Naive B cell (primary cell): ENCODE results near the gene CTSL. TPM values are rescaled to one million over a fixed set of nuclear protein-coding genes. Genes with fewer than 3 reads are reported as not detected.

Source experiments
- ATAC-seq, 2 donors: fragments of 150-1000 bp; cut with Tn5 transposase; 2 replicates each; pipeline ENCODE4 v1.10.0; 2021; ENCODE audit warnings: low read depth in 2 of 2, mild to moderate bottlenecking in 2 of 2, moderate library complexity in 2 of 2
- DNase-seq: peaks from one replicate; pipeline ENCODE4 v3.0.0; 2022
- H3K27ac Mint-ChIP-seq, 6 donors: one replicate each; pipeline ENCODE4 v1.8.0; 2020 to 2022; ENCODE audit warnings: mild to moderate bottlenecking in 6 of 6, mixed read lengths in 6 of 6, moderate library complexity in 5 of 6, inconsistent platforms in 2 of 6
- H3K27me3 Mint-ChIP-seq, 3 donors: one replicate each; pipeline ENCODE4 v1.8.0; 2021 to 2022; ENCODE audit warnings: mixed read lengths in 3 of 3, mild to moderate bottlenecking in 1 of 3
- H3K36me3 Mint-ChIP-seq, 2 donors: one replicate each; pipeline ENCODE4 v1.8.0; 2020 to 2022; ENCODE audit warnings: mixed read lengths in 2 of 2, inconsistent platforms in 1 of 2, mild to moderate bottlenecking in 1 of 2
- H3K4me1 Mint-ChIP-seq, 3 donors: one replicate each; pipeline ENCODE4 v1.8.0; 2020 to 2022; ENCODE audit warnings: mixed read lengths in 3 of 3, inconsistent platforms in 1 of 3, mild to moderate bottlenecking in 1 of 3, moderate library complexity in 1 of 3
- H3K4me3 Mint-ChIP-seq, 8 donors: one replicate each; pipeline ENCODE4 v1.8.0; 2020 to 2022; ENCODE audit warnings: mild to moderate bottlenecking in 8 of 8, mixed read lengths in 8 of 8, moderate library complexity in 8 of 8, inconsistent platforms in 2 of 8
- H3K9me3 Mint-ChIP-seq, 7 donors: one replicate each; pipeline ENCODE4 v1.8.0; 2020 to 2022; ENCODE audit warnings: mixed read lengths in 7 of 7, mild to moderate bottlenecking in 5 of 7, inconsistent platforms in 2 of 7, moderate library complexity in 1 of 7
- polyA plus RNA-seq, 6 donors: library from polyadenylated mRNA; unstranded; fragments of 300-500 nt; fragmentation: Illumina TruSeq; gene quantifications; one replicate each; pipeline ENCODE4 v1.2.3, GENCODE V29; 2021; ENCODE audit warnings: low read depth in 6 of 6

Gene CTSL
- polyA plus RNA-seq, 6 donors from 2014 or later = 0.43 TPM; not detected in 5

DNA sequence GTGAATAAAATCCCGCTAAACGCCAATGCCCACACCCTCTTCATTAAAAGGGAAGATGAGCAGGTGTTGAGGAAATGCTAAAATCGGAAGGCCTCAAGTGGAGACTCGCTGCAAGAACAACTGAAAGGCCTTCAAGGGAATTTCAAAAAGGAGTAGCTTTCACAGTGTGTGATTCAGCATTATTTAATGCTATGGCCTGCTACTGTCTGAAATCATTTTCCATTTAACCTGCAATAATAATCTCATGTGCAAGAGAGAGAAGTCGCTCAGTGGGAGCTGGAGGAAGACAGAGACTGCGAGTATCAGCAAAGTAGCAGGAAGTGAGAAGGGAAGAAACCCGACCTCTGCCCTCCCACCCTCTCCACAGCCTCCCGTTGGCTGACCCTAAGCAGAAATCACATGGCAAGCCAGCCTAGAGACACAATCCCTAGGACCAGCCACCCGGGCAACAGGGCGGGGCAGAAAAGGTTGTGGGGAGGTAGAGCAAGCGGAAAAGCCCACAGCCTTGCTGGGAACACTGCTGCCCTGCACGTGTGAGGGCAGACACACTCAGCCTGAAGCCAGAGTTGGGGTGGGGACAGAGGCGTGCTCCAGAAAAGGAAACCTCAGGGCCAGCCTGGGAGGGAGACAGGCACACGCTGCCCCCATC is 39.9 kb upstream of the CTSL start:
- peak overlapping the region in 1 of 6 donors; percentile 42 for H3K27ac Mint-ChIP-seq

DNA sequence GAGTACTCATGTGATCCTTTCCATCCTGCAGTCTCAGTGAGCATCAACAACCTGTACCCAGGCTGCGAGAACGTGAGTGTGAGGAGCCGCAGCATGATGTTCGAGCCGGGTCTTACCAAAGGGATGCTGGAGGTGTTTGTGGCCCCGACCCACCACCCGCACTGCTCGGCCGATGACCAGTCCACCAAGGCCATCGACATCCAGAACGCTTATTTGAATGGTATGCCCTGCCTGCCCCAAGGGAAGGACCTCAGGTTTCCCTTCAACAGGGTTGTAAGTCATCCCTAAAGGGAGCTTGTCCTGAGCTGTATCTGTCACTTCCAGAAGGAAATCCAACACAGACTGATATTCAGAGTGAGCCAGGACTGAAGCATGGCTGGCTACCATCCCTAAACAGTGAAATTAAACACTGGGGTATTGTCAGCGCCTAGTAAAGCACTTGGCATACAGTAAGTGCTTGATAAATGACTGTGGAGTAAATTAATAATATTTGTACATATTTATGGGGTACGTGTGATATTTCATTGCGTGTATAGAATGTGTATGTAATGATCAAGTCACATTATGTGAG is 39.3 kb upstream of the CTSL start:
- peaks cover 8 to 11% (median 9%) of the 10 kb centered on the region in 3 donors for H3K4me1 Mint-ChIP-seq
- no peaks in the 10 kb centered on the region for H3K27me3 Mint-ChIP-seq
- peaks cover 0 to 15% (median 3%) of the 10 kb centered on the region in 7 donors for H3K9me3 Mint-ChIP-seq
- peak overlapping the region in 1 of 8 donors; percentile 33 for H3K4me3 Mint-ChIP-seq
- ATAC-seq = no peak
- no peaks in the 10 kb centered on the region for H3K36me3 Mint-ChIP-seq
- H3K27ac Mint-ChIP-seq = no peak overlapping the region
- no peak for DNase-seq

More for the DNA sequence above, 39.9 kb upstream of the CTSL start:
- H3K4me3 Mint-ChIP-seq = peak overlapping the region in 1 of 8 donors; percentile 5
- peaks cover 8 to 11% (median 9%) of the 10 kb centered on the region in 3 donors for H3K4me1 Mint-ChIP-seq
- no peaks in the 10 kb centered on the region for H3K36me3 Mint-ChIP-seq
- no peaks in the 10 kb centered on the region for H3K27me3 Mint-ChIP-seq
- no peak for DNase-seq
- peaks cover 0 to 12% (median 0%) of the 10 kb centered on the region in 7 donors for H3K9me3 Mint-ChIP-seq
- ATAC-seq = no peak

DNA sequence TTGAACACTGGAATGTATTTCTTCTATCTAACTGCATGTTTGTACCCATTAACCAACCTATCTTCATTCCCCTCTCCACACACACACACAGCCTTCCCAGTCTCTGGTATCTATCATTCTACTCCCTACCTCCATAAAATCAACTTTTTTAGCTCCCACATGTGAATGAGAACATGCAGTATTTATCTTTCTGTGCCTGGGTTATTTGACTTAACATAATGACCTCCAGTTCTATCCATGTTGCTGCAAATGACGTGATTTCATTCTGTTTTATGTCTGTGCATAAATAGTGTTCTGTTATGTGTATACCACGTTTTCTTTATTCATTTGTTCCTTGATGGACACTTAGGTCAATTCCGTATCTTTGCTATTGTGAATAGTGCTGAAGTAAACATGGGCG is 38.7 kb upstream of the CTSL start:
- H3K9me3 Mint-ChIP-seq = peaks cover 0 to 21% (median 3%) of the 10 kb centered on the region in 7 donors
- H3K27ac Mint-ChIP-seq = no peak overlapping the region
- ATAC-seq (no peak), DNase-seq (no peak)
- no peaks in the 10 kb centered on the region for H3K36me3 Mint-ChIP-seq
- H3K4me1 Mint-ChIP-seq = peaks cover 8 to 11% (median 9%) of the 10 kb centered on the region in 3 donors
- no peak overlapping the region for H3K4me3 Mint-ChIP-seq
- no peaks in the 10 kb centered on the region for H3K27me3 Mint-ChIP-seq

DNA sequence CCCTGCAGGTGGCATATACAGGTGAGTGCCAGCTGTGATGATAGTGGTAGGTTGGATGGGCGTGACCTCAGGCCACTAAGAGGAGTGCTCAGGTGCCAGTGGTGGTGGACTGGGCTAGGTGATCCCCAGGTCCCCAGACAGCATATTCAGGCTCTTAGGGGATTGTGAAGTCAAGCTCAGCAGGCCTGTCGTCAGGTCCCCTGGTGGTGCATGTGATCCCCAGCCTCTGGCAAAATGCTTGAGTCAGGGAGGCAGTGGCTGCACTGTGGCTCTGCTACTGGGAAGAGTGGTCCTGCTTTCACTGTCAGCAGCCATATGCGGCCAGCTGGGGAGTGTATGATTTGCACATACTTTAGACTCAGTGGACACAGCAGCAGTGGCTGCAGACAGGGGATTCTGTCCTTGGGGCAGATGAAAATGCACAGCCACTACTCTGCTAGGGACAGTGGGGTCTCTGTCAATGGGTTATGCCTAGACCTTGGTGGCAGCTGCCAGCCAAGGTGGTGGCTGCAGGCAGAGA is 31.6 kb upstream of the CTSL start:
- ATAC-seq (no peak), DNase-seq (no peak)
- H3K36me3 Mint-ChIP-seq = peaks cover 0 to 8% of the 10 kb centered on the region in 2 donors
- H3K27ac Mint-ChIP-seq = no peak overlapping the region
- H3K9me3 Mint-ChIP-seq = peaks cover 4 to 31% (median 15%) of the 10 kb centered on the region in 7 donors
- no peak overlapping the region for H3K4me3 Mint-ChIP-seq
- H3K4me1 Mint-ChIP-seq = no peaks in the 10 kb centered on the region
- peaks cover 0 to 5% (median 0%) of the 10 kb centered on the region in 3 donors for H3K27me3 Mint-ChIP-seq

DNA sequence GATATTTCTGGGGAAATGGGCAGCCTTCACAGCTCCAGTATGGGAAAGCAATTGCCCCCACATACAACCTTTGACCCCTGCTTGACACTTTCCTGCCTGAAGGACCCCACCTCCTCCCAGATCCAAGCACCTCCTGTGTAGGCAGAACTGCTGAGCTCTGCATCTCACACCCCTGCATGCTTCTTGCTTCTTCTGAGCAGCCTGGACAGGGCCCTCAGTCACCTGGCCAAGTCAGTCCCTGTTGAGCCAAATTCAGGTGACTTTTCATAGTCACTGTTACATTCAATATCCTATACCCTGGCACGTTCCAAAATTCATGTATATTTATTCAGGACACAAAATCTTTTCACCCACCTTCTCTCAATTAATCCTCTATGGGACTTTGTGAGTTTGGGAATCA is 30.4 kb upstream of the CTSL start:
- peak overlapping the region in 1 of 8 donors; percentile 13 for H3K4me3 Mint-ChIP-seq
- DNase-seq = no peak
- no peaks in the 10 kb centered on the region for H3K4me1 Mint-ChIP-seq
- no peak for ATAC-seq
- peaks cover 0 to 5% (median 0%) of the 10 kb centered on the region in 3 donors for H3K27me3 Mint-ChIP-seq
- peaks cover 0 to 8% of the 10 kb centered on the region in 2 donors for H3K36me3 Mint-ChIP-seq
- H3K9me3 Mint-ChIP-seq = peaks cover 4 to 27% (median 15%) of the 10 kb centered on the region in 7 donors
- H3K27ac Mint-ChIP-seq = no peak overlapping the region

DNA sequence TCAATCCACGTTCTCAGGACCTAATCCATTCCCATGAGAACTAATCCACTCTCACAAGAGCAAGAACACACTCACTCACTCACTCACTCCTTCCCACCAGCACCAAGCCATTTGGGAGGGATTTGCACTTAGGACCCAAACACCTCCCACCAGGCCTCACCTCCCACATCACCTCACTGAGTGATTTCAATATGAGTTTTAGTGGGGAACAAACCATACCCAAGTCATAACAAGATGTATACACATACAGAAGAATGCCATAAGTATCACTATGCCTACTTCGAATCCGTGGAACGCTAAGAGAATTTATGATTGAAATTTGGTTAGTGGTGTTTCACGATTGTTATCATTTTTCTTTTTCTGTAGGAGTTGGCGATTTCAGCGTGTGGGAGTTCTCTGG is 29.3 kb upstream of the CTSL start:
- no peaks in the 10 kb centered on the region for H3K4me1 Mint-ChIP-seq
- H3K27ac Mint-ChIP-seq = no peak overlapping the region
- DNase-seq = no peak
- peaks cover 0 to 24% (median 15%) of the 10 kb centered on the region in 7 donors for H3K9me3 Mint-ChIP-seq
- peaks cover 0 to 8% of the 10 kb centered on the region in 2 donors for H3K36me3 Mint-ChIP-seq
- ATAC-seq = no peak
- peaks cover 0 to 5% (median 0%) of the 10 kb centered on the region in 3 donors for H3K27me3 Mint-ChIP-seq
- H3K4me3 Mint-ChIP-seq = no peak overlapping the region

DNA sequence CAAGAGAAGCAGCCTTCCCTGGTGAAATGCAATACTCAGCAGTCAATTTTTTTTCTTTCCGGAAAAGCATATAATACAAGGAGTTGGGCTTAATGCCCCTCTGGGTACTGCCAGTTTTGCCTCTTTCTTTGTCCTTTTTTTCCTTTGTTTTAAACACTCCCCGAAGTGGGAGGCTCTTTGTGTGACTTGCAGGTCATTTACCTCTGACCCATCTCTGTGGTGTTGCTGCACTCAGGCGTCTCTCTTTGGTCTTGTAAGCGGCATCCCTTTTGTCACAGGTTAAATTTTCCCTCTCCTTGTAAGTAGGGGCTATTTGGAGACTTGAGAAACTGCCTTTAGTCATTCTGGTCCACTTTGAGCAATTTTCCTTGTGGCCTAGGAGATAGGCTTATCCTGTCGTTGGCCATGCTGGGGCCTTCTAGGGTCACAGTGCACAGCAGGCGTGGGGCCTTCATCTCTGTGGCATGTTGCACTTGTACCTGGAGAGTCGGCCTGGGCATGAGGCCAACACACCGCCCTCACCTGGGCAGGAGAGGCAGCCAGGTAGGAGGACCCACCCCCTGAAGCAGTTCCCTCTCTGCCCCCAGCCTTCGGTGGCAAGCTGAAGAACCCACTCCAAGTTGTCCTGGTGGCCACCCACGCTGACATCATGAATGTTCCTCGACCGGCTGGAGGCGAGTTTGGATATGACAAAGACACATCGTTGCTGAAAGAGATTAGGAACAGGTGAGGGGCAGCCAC is 27.7 kb upstream of the CTSL start:
- H3K27ac Mint-ChIP-seq = peak overlapping the region in 1 of 6 donors; percentile 27
- H3K9me3 Mint-ChIP-seq = peaks cover 0 to 11% (median 8%) of the 10 kb centered on the region in 7 donors

DNA sequence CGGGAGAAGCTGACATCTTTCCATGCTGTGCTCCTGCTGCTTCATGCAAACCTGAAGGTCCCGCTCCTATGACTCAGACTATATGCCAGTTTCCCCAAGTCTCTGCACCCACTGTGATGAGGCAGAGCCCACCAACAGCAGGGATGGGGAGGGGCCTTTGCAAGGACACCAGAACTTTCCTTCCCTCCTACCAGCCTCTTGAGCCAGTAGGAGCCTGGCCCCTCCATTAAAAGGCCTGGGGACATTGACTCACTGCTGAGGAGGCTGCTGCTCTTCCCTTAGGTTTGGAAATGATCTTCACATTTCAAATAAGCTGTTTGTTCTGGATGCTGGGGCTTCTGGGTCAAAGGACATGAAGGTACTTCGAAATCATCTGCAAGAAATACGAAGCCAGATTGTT is 26.1 kb upstream of the CTSL start:
- H3K36me3 Mint-ChIP-seq = no peaks in the 10 kb centered on the region
- peak overlapping the region in 1 of 6 donors; percentile 83 for H3K27ac Mint-ChIP-seq
- ATAC-seq = no peak
- no peak for DNase-seq
- no peak overlapping the region for H3K4me3 Mint-ChIP-seq
- no peaks in the 10 kb centered on the region for H3K27me3 Mint-ChIP-seq
- no peaks in the 10 kb centered on the region for H3K4me1 Mint-ChIP-seq
- peaks cover 0 to 3% (median 0%) of the 10 kb centered on the region in 7 donors for H3K9me3 Mint-ChIP-seq

More for the DNA sequence above, 27.7 kb upstream of the CTSL start:
- Mint-ChIP-seq H3K36me3 (peaks cover 0 to 8% of the 10 kb centered on the region in 2 donors), H3K27me3 (peaks cover 0 to 5% (median 0%) of the 10 kb centered on the region in 3 donors), H3K4me3 (peak overlapping the region in 1 of 8 donors; percentile 10), H3K4me1 (no peaks in the 10 kb centered on the region)
- ATAC-seq = no peak
- DNase-seq = no peak

DNA sequence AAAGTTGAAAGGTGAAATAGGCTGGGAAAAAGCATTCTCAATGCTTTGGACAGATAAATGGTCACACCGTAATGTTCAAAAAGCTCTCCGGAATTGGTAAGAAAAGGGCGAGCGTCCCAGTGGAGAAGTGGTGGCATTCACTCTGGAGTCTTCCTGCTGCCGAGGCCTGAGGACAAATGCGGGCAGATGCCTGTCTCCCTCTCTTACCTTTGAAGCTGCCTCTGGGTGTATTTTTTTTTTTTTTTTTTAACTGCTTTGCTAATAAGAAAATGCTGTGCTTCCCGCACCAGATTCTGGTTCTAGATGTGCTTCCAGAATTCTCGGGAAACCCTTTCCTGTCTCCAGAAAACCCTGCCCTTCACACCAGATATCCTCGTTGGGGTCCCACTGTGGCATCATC is 24.4 kb upstream of the CTSL start:
- no peaks in the 10 kb centered on the region for H3K27me3 Mint-ChIP-seq
- no peak for ATAC-seq
- no peak overlapping the region for H3K4me3 Mint-ChIP-seq
- H3K27ac Mint-ChIP-seq = no peak overlapping the region
- H3K4me1 Mint-ChIP-seq = no peaks in the 10 kb centered on the region
- H3K9me3 Mint-ChIP-seq = peaks cover 0 to 3% (median 0%) of the 10 kb centered on the region in 7 donors
- DNase-seq = no peak
- H3K36me3 Mint-ChIP-seq = no peaks in the 10 kb centered on the region

DNA sequence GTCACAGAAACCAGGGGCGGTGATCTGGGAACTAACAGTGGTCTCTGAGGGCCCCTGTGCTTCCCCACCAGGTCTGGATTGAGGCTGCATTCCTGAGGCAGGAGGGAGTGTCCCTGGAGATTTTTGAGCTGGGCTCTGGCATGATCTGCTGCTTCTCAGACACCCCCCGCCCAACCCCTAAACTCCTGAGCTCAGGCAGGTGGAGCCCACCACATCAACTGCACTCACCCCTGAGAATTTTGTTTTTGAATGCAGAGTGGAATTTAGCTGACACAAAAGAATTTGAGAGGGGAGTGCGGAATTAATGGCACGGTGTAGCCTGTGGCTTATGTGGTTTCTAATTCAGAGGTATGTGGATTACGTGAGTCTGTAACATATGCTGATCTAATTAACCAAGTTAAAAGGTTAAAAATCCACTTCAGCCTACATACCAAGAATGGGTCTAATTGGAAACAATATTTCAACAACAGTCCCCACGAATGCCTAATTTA is 23.9 kb upstream of the CTSL start:
- H3K27ac Mint-ChIP-seq = no peak overlapping the region

DNA sequence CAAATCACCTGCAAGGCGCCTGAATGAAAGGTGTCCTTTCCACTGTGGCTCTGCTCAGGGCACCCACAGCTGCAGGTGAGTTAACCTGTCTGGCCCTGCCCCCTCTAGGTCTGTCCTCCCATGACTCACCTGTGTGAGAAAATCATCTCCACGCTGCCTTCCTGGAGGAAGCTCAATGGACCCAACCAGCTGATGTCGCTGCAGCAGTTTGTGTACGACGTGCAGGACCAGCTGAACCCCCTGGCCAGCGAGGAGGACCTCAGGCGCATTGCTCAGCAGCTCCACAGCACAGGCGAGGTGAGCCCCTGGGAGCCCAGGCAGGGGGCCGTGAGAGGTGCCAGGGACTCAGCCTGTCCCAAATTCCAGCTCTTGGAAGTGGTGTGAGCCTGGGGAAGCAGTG is 23.0 kb upstream of the CTSL start:
- no peak for DNase-seq
- ATAC-seq = no peak
- Mint-ChIP-seq H3K36me3 (no peaks in the 10 kb centered on the region), H3K4me1 (no peaks in the 10 kb centered on the region), H3K27ac (no peak overlapping the region), H3K27me3 (no peaks in the 10 kb centered on the region), H3K4me3 (no peak overlapping the region), H3K9me3 (peaks cover 0 to 2% (median 0%) of the 10 kb centered on the region in 7 donors)

More for the DNA sequence above, 23.9 kb upstream of the CTSL start:
- no peak for ATAC-seq
- H3K36me3 Mint-ChIP-seq = no peaks in the 10 kb centered on the region
- no peaks in the 10 kb centered on the region for H3K4me1 Mint-ChIP-seq
- no peaks in the 10 kb centered on the region for H3K27me3 Mint-ChIP-seq
- H3K9me3 Mint-ChIP-seq = peaks cover 0 to 3% (median 0%) of the 10 kb centered on the region in 7 donors
- no peak overlapping the region for H3K4me3 Mint-ChIP-seq
- no peak for DNase-seq

DNA sequence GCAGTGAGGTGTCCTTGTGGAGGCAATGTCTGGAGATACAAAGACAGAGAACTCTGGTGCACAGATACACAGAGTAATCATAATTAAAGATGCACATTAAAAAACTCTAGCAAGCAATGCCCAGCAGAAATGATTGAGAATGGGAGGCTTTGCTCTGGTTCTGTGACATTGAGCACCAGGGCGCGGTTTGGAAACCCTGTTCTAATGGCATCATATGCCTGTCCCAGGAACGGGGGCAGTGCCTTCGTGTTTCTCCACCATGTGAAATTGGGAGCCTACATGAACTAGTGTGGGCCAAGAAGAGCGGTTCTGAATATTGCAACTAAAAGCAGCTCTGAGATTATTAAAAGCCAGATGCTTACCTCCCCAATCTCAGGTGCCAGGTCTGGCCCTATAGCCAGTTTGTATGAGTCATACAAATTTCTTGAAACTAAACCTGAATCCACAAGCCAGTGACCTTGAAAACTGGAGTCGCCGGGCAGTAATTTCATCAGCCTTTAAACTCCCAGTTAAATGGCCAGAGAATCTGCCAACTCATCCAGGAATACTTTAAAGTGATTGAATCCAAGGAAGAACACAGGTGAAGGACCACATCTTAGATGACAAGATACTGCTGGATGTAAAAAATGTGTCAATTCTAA is 22.2 kb upstream of the CTSL start:
- Mint-ChIP-seq H3K9me3 (peaks cover 0 to 2% (median 0%) of the 10 kb centered on the region in 7 donors), H3K36me3 (no peaks in the 10 kb centered on the region), H3K4me1 (no peaks in the 10 kb centered on the region), H3K4me3 (no peak overlapping the region), H3K27ac (no peak overlapping the region), H3K27me3 (no peaks in the 10 kb centered on the region)
- no peak for ATAC-seq
- no peak for DNase-seq

DNA sequence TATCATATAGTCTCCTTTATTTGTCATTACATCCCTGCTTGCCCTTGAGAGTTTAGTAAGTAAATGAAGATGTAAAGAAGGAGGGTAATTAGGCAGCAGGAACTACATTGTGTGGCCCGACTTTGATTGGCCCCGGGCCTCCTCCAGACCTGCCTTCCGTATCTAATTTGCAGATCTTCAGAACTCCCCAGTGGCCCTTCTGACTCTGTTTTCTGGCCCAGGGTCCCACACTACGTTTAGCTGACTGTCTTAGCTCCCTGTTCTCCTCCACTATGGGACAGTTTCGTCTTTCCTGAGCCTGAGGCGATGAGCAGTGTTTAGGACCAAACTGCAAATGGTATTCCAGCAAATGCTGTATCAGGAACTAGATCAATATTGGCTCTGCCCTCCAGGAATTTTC is 21.6 kb upstream of the CTSL start:
- Mint-ChIP-seq H3K36me3 (no peaks in the 10 kb centered on the region), H3K4me1 (no peaks in the 10 kb centered on the region), H3K4me3 (no peak overlapping the region), H3K27me3 (no peaks in the 10 kb centered on the region), H3K9me3 (peaks cover 0 to 2% (median 0%) of the 10 kb centered on the region in 7 donors), H3K27ac (peak overlapping the region in 1 of 6 donors; percentile 3)
- DNase-seq (no peak), ATAC-seq (no peak)
